Jurkat, Clone E6-1 (cell line): ENCODE results near the gene SPAG6. TPM values are rescaled to one million over a fixed set of nuclear protein-coding genes. Genes with fewer than 3 reads are reported as not detected.
"Not testable (repeated sequence)": the region's sequence is repeated elsewhere in the genome, so short reads cannot be mapped to it uniquely, and the experiment has no call there.

Source experiments
- DNase-seq: peaks from one replicate; pipeline ENCODE4 v3.0.0-alpha.2; 2011; ENCODE audit warnings: low read depth, low spot score
- H3K4me3 ChIP-seq: 2 replicates; pipeline ENCODE4 v1.5.1; 2011; ENCODE audit warnings: mild to moderate bottlenecking, low read length, control low read depth, moderate library complexity
- polyA plus RNA-seq: library from polyadenylated mRNA; unstranded; fragments of >200 nt; gene quantifications from one replicate; pipeline ENCODE4 v1.2.1, GENCODE V29; 2012; ENCODE audit warnings: missing spikeins; ENCODE audit not compliant: insufficient read length, insufficient read depth

The SPAG6 gene
- not detected for polyA plus RNA-seq

- no peak for DNase-seq
- peak within 1 kb of the TSS; percentile 44 for H3K4me3 ChIP-seq
Observed at GRCh38 chr10:22345301-22346095, at the start of gene SPAG6. TSS of gene SPAG6 (plus strand) at chr10:22345496. CDS start at chr10:22345612, 116 bp downstream.

- DNase-seq = no peak
- H3K4me3 ChIP-seq = no peak overlapping the region
Observed at GRCh38 chr10:22301193-22301592, 44.1 kb upstream of the SPAG6 start.

GRCh38 chr10:22303461-22303860 lies 41.8 kb upstream of the SPAG6 start:
- no peak for DNase-seq
- no peak overlapping the region for H3K4me3 ChIP-seq

GRCh38 chr10:22305721-22306120 lies 39.6 kb upstream of the SPAG6 start:
- DNase-seq = no peak
- H3K4me3 ChIP-seq = no peak overlapping the region

GRCh38 chr10:22308390-22308789 lies 36.9 kb upstream of the SPAG6 start:
- H3K4me3 ChIP-seq = no peak overlapping the region
- DNase-seq = no peak

GRCh38 chr10:22309180-22310000 lies 35.9 kb upstream of the SPAG6 start:
- H3K4me3 ChIP-seq = no peak overlapping the region
- no peak for DNase-seq

GRCh38 chr10:22310012-22310411 lies 35.3 kb upstream of the SPAG6 start:
- DNase-seq = not testable (repeated sequence)

GRCh38 chr10:22310928-22311327 lies 34.4 kb upstream of the SPAG6 start:
- no peak overlapping the region for H3K4me3 ChIP-seq
- DNase-seq = no peak

More at GRCh38 chr10:22310012-22310411, 35.3 kb upstream of the SPAG6 start:
- not testable (repeated sequence) for H3K4me3 ChIP-seq

- DNase-seq = no peak
- H3K4me3 ChIP-seq = no peak overlapping the region
Observed at GRCh38 chr10:22314852-22315251, 30.4 kb upstream of the SPAG6 start.

GRCh38 chr10:22315455-22316285 lies 29.6 kb upstream of the SPAG6 start:
- DNase-seq = no peak
- H3K4me3 ChIP-seq = peak overlapping the region; percentile 87

GRCh38 chr10:22316286-22317075 lies 28.8 kb upstream of the SPAG6 start, which contains the start of gene COMMD3:
TSS of gene COMMD3 (plus strand) at chr10:22316388. CDS start at chr10:22316418, 30 bp downstream.
- peak within 1 kb of the TSS; percentile 87 for H3K4me3 ChIP-seq
- peak; percentile 77 for DNase-seq

GRCh38 chr10:22317076-22317370 lies 28.3 kb upstream of the SPAG6 start:
- peak overlapping the region; percentile 87 for H3K4me3 ChIP-seq
- DNase-seq = no peak

GRCh38 chr10:22317771-22318565 lies 27.3 kb upstream of the SPAG6 start:
- H3K4me3 ChIP-seq = no peak overlapping the region

GRCh38 chr10:22318772-22319171 lies 26.5 kb upstream of the SPAG6 start:
- no peak overlapping the region for H3K4me3 ChIP-seq
- no peak for DNase-seq

More at GRCh38 chr10:22317771-22318565, 27.3 kb upstream of the SPAG6 start:
- no peak for DNase-seq

- H3K4me3 ChIP-seq = no peak overlapping the region
- no peak for DNase-seq
Observed at GRCh38 chr10:22319547-22319979, 25.7 kb upstream of the SPAG6 start.

GRCh38 chr10:22319980-22320558 lies 25.2 kb upstream of the SPAG6 start:
- no peak for DNase-seq

GRCh38 chr10:22320591-22321155 lies 24.6 kb upstream of the SPAG6 start, which contains the start of gene BMI1:
TSS of gene BMI1 (plus strand) at chr10:22321099. CDS start at chr10:22326450, 5,351 bp downstream.
- peak within 1 kb of the TSS; percentile 66 for H3K4me3 ChIP-seq
- DNase-seq = peak; percentile 60

More at GRCh38 chr10:22319980-22320558, 25.2 kb upstream of the SPAG6 start:
- H3K4me3 ChIP-seq = peak overlapping the region; percentile 42
